GM12874 (cell line): Measurements from ENCODE around the gene ARHGEF4.

Experiments used
- TF ChIP-seq, protein P1 (sequence below): IDR thresholded peaks from 2 replicates; pipeline ENCODE4 v1.5.1; 2011; ENCODE audit warnings: low read depth, mild to moderate bottlenecking, control low read depth, low read length, moderate library complexity; ENCODE audit not compliant: insufficient read depth

The ARHGEF4 gene

DNA sequence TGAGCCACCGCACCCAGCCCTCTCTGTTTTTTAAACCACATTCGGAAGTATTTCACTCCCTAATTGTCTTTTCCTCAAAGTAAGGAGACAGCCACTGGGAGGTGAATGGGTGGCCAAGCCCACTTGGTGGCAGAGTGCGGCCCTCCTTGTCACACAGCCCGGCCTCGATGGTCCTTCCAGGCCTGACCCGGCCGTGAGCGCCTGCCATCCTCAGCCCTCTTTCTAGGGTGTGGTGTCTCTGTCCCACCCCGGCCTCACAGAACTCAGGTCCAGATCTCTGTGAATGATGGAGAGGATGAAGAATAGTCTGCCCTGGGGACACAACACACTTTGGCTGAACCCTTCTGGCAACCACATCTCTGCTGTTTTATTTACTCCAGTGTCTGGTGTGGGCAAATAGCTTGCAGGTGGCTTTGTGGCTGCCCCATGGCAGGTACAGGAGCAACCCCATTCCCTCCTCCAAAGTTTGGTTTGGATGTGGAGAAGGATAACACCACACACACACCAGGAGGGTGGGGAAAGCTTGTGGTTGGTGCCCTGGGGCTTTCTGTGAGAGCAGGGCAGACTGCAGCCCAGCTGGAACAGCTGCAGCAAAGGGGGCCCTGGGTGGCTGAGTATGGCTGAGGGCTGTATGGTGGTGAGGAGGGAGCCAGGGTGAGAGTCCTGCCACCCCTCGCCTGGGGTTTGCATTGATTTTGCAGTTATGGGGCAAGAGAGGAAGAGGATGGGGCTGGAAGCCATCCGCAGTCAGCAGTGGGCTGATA lies 167.9 kb downstream of the ARHGEF4 start:
- TF ChIP-seq, protein P1, sequence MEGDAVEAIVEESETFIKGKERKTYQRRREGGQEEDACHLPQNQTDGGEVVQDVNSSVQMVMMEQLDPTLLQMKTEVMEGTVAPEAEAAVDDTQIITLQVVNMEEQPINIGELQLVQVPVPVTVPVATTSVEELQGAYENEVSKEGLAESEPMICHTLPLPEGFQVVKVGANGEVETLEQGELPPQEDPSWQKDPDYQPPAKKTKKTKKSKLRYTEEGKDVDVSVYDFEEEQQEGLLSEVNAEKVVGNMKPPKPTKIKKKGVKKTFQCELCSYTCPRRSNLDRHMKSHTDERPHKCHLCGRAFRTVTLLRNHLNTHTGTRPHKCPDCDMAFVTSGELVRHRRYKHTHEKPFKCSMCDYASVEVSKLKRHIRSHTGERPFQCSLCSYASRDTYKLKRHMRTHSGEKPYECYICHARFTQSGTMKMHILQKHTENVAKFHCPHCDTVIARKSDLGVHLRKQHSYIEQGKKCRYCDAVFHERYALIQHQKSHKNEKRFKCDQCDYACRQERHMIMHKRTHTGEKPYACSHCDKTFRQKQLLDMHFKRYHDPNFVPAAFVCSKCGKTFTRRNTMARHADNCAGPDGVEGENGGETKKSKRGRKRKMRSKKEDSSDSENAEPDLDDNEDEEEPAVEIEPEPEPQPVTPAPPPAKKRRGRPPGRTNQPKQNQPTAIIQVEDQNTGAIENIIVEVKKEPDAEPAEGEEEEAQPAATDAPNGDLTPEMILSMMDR: no peak

DNA sequence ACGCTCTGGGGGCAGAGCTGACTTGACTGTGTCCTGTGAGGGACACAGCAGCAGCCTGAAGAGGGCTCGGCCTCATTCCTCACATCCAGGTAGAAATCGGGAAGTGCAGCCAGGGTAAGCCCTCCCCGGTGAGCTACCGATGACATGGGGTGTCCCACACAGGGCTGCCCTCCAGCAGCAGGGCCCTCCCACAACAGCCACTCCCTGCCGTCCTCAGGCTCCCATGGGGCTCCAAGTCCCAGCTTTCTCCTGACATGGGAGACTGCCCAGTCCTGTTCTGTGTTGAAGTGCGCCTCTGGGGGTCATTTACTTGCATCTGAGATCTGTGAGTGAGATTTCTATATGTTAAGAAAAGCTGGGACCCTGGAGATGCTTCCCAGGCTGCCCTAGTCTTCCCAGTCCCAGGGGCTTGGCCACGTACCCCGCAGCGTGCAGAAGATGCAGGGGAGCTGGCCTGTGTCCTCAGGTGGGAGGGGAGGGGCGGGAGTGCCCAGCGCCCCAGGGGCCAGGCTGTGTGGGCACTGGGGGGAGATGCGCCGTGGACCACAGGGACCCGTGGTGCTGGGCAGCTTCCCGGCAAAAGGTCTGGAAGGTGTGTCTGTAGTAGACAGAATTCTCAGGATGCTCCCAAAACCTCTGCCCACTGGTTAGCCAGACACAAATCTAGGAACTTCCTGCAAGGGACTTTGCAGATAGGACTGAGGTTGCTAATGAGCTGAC lies 168.7 kb downstream of the ARHGEF4 start:
- TF ChIP-seq, protein P1: no peak

DNA sequence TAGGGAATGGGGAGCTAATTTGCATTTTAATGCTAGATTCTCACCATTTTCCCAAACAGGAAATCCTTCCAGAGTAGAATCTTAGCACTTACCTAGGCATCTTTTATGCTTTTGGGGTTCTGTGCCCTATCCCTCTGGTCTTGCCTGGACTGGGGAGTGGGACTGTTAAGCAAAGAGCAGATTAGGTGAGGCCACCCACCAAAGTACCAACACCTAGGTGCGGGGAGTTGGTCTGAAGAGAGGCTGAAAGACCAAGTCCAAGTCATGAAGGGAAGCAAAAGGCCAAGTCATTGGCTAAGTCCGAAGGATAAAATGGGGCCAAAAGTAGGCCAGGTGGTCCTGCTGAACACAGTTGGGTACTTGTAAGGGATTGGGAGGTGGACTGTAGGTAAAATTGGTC lies 169.8 kb downstream of the ARHGEF4 start:
- TF ChIP-seq, protein P1: no peak

DNA sequence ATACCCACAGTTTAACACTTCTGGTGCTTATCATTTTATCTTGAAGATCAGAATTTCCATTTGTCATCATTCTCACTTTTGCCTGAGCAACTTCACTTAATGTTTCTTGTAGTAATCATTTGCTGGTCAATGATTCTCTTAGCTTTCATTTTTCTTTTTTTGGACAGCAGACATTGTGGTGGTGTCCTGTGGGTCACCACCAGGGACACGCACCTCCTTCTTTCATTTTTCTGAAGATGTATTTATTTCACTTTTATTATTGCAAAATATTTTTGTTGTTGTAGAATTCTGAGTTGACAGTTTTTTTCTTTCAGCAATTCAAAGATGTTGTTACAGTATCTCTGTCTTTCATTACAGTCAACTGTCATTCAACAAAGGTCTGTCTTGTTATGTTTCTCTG lies 172.3 kb downstream of the ARHGEF4 start:
- TF ChIP-seq, protein P1: no peak

DNA sequence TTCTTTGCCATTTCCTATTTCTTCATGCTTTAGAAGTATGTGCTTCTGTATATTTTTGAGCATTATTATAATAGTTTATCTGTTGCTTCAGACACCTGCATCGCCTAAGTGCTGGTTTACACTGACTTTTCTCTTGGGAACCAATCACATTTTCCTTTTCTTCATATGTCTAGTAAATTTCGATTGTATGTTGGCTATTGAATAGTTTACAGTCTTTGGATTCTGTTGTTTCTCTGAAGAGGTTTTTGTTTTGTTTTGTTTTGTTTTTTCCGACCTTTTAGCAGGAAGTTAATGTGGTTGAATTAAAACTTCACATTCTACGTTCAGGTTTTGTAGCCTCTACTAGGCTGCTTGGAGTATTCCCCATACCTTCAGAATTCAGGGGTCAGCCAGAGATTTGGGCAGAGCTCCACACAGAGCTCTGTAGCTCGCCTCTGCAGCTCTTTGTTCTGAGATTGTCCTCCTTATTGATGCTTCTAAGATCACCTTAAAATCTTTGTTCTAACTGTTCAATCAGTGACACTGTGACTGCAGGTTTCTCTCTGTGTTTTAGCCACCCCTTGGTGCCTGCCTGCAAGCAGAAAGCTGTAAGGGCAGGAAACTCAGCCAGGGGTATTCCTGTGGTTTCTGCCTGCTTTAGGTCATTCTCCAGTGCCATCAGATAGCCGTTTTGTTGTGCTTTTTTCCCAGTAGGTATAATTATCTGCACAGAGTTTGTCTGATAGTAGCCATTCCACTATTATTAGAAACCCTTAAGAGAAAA lies 173.2 kb downstream of the ARHGEF4 start:
- TF ChIP-seq, protein P1: no peak

DNA sequence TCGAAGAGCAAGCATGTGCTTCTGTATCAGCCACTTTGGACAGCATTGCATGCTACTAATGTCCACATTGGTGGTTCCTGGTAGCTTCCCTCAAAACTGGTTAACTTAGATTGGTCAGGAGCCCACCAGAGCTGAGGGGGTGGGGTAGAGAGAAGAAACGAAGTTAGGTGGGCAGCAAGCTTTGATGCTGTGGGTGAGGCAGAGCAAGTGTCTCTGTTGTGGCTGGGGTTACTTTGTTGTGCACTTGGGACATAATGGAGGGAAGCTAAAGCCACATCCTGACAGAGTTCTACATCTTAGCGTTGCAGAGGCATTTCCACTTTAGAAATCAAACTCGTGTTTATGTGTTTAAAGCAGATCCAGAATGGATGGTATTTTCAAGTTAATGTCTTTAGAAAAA lies 173.9 kb downstream of the ARHGEF4 start:
- TF ChIP-seq, protein P1: no peak

DNA sequence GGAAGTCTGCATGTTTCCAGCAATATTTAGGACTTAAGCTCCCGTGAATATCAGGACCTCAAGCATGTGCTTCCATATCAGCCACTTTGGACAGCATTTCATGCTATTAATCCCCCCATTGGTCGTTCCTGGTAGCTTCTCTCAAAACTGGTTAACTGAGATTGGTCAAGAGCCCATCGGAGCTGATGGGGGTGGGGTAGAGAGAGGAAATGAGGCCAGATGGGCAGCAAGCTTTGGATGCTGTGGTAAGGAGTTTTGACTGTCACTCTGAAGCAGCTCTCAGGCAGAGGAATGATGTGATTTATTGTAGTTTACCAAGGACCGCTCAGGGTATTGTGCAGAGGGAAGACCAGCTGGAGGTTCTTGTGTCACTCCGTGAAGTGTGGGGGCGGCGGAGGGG lies 174.8 kb downstream of the ARHGEF4 start:
- TF ChIP-seq, protein P1: no peak
